Upper lobe of right lung (tissue), 1 donor: ENCODE measurements around the gene APBA2. TPM values are rescaled to one million over a fixed set of nuclear protein-coding genes. Genes with fewer than 3 reads are reported as not detected.

Experiments used
- ATAC-seq: fragments of 200-7000 bp; cut with Tn5 transposase; one replicate; pipeline ENCODE4 v1.9.1; 2020; ENCODE audit warnings: mild to moderate bottlenecking, moderate library complexity
- DNase-seq: peaks from one replicate; pipeline ENCODE4 v3.0.0-alpha.2; 2020
- H3K27ac ChIP-seq: fragments of 200-600 bp; one replicate; pipeline ENCODE4 v1.8.0; 2022
- H3K27me3 ChIP-seq: fragments of 200-600 bp; one replicate; pipeline ENCODE4 v1.8.0; 2022; ENCODE audit warnings: mild to moderate bottlenecking
- H3K36me3 ChIP-seq: fragments of 200-600 bp; one replicate; pipeline ENCODE4 v1.8.0; 2022
- H3K4me1 ChIP-seq: fragments of 200-600 bp; one replicate; pipeline ENCODE4 v1.8.0; 2022
- H3K4me3 ChIP-seq: fragments of 200-600 bp; one replicate; pipeline ENCODE4 v1.8.0; 2022; ENCODE audit warnings: mild to moderate bottlenecking
- H3K9me3 ChIP-seq: fragments of 200-600 bp; one replicate; pipeline ENCODE4 v1.8.0; 2022
- intact Hi-C: fragments of 100-400 bp; cut with DNase I; formaldehyde crosslinking; loops from one replicate; pipeline ENCODE4 v1.11.0; 2022
- total RNA-seq: library from RNA; stranded (reverse); fragmentation: NEBNext Ultra II Directional; extraction: Animal tissue kit (Norgen Biotek cat#: 25700); gene quantifications from one replicate; pipeline ENCODE4 v1.2.1, GENCODE V29; 2021
- TF ChIP-seq, protein P1 (sequence below): fragments of 200-600 bp; IDR thresholded peaks from one replicate; pipeline ENCODE4 v1.8.0; 2022; ENCODE audit warnings: antibody characterized with exemption
- donor health status: DM: no; HTN: yes; CAD: no; lungs with severe emphysema.

The APBA2 gene
- total RNA-seq, 1 donor from 2014 or later, result 4.2 TPM

DNA sequence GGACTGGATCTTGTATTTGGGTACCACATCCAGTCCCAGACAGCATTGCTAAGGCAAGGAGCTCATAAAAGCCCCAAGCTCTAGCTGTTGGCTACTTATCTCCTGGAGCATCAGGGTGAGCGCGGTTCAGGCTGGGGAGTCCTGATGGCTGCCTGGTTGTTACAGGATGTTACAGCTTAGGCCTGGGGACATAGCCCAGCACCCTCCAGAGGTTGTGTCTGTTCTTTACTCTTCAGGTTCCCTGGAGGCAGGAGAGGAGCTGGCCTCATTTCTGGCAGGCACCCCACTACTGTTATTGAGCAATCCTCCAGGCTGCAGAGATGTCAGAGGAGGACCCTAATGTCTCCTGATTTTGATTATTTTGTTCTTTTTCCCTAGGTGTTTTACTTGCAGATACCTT, 26.6 kb downstream of the APBA2 start:
- ATAC-seq, result no peak
- Histone ChIP-seq H3K27me3 (no peaks in the 10 kb centered on the region), H3K4me3 (no peak overlapping the region), H3K9me3 (no peaks in the 10 kb centered on the region), H3K27ac (no peak overlapping the region), H3K4me1 (no peaks in the 10 kb centered on the region), H3K36me3 (no peaks in the 10 kb centered on the region)
- TF ChIP-seq, protein P1, sequence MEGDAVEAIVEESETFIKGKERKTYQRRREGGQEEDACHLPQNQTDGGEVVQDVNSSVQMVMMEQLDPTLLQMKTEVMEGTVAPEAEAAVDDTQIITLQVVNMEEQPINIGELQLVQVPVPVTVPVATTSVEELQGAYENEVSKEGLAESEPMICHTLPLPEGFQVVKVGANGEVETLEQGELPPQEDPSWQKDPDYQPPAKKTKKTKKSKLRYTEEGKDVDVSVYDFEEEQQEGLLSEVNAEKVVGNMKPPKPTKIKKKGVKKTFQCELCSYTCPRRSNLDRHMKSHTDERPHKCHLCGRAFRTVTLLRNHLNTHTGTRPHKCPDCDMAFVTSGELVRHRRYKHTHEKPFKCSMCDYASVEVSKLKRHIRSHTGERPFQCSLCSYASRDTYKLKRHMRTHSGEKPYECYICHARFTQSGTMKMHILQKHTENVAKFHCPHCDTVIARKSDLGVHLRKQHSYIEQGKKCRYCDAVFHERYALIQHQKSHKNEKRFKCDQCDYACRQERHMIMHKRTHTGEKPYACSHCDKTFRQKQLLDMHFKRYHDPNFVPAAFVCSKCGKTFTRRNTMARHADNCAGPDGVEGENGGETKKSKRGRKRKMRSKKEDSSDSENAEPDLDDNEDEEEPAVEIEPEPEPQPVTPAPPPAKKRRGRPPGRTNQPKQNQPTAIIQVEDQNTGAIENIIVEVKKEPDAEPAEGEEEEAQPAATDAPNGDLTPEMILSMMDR, result no peak
- intact Hi-C loops, result no loop called here
- peak; percentile 26 for DNase-seq

DNA sequence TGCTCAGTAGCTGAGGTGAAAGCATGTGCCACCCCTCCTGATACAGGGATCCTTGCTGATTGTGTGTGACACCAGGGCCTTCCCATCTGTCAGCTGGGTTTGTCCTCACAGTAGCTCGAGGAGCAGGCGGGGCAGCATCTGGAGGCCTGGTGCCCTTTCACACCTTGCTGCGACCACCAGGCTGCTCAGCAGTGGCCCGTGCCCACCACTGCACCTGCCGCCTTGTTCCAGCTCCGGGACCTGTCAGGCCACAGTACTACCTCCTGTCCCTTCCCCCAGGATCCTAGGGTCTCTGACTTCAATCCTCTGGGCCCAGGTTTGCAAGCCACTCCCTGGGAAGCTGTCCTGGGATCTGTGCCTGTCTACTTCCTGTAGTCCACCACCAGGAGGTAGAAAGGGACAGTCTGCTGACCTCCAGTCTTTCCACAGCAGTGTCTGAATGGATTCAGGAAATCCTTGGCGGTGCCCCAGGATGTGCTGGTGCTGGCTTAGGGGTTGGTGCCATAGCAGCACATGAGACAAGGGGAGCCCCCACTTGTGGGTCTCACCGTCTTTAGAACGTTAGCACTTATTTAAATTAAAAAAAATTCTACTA, 27.5 kb downstream of the APBA2 start:
- DNase-seq, result peak; percentile 48
- ATAC-seq, result no peak
- Histone ChIP-seq H3K4me1 (no peaks in the 10 kb centered on the region), H3K9me3 (no peaks in the 10 kb centered on the region), H3K27ac (no peak overlapping the region), H3K4me3 (no peak overlapping the region), H3K27me3 (no peaks in the 10 kb centered on the region), H3K36me3 (no peaks in the 10 kb centered on the region)
- TF ChIP-seq, protein P1, result no peak
- intact Hi-C loops, result no loop called here

DNA sequence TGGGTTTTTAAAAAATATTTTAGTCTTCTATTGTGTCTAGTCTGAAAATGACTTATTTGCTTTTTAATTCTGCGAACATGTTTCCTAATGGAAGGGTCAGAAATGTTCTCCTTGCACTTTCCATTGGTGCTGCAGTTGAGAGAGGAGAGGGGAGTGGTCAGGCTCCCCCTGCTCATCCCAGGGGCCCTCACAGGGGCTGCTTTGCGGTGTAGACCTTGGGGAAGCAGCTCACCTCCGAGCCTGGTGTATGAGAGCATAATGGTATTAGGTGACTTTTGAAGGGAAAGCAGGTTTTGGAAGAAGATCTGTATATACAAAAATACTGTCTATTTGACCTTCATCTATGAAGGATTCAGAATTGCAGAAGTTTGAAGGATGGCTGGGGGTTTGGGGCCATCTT, 28.3 kb downstream of the APBA2 start:
- no peak for ATAC-seq
- H3K4me1 ChIP-seq, result no peaks in the 10 kb centered on the region
- no peaks in the 10 kb centered on the region for H3K9me3 ChIP-seq
- peak; percentile 54 for DNase-seq
- no peaks in the 10 kb centered on the region for H3K36me3 ChIP-seq
- TF ChIP-seq, protein P1, result no peak
- intact Hi-C loops, result no loop called here
- H3K4me3 ChIP-seq, result no peak overlapping the region
- no peak overlapping the region for H3K27ac ChIP-seq
- H3K27me3 ChIP-seq, result no peaks in the 10 kb centered on the region

DNA sequence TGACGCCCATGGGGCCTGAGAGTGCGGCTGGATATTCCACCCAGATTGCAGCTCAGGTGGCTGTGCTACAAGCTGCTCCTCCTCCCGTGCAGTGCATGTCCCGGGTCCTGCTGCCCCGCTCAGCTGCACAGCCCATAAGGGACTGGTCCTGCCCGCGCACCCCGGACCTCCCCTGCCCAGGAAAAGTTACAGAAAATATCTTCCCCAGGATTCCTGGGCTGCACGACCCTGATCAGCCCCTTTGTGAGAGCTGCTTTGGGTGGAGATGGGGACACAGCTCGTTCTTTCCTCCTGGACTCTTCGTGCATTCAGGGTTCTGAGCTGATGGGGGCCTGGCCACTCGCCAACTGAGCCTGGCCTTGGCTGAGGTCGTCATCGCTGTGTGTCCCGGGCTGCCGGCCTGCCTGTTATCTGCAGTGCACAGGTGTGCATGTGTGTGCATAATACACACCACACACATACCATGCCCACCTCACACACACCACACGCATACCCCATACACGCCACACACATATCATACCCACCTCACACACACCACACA, 28.8 kb downstream of the APBA2 start:
- Histone ChIP-seq H3K9me3 (no peaks in the 10 kb centered on the region), H3K27me3 (no peaks in the 10 kb centered on the region), H3K27ac (no peak overlapping the region), H3K4me1 (no peaks in the 10 kb centered on the region), H3K4me3 (no peak overlapping the region), H3K36me3 (no peaks in the 10 kb centered on the region)
- TF ChIP-seq, protein P1, result no peak
- DNase-seq (peak; percentile 46), ATAC-seq (no peak)
- intact Hi-C loops, result no loop called here

DNA sequence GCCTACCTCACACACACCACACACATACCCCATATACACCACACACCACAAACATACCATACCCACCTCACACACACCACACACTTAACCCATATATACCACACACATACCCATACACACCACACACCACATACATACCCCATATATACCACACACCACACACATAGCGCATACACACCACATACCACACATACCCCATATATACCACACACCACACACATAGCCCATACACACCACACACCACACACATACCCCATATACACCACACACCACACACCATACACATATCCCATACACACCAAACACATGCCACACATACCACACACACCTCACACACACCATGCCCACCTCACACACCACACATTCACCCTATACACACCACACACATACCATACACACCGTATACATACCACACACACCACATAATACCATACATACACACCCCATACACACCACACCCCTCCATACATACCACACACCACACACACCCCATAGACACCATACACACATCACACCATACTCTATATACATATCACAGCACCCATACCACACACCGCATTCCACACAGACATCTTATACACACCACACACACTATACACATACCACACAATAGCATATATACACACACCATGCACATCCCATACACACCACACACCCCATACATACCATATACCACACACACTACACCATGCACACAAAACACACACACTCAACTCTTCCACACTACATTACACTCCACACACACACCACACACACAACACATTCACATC, 29.5 kb downstream of the APBA2 start:
- TF ChIP-seq, protein P1, result no peak
- ATAC-seq, result peak; percentile 55
- no peaks in the 10 kb centered on the region for H3K27me3 ChIP-seq
- H3K4me1 ChIP-seq, result no peaks in the 10 kb centered on the region
- intact Hi-C loops, result no loop called here
- no peak overlapping the region for H3K4me3 ChIP-seq
- H3K9me3 ChIP-seq, result no peaks in the 10 kb centered on the region
- DNase-seq, result no peak
- no peaks in the 10 kb centered on the region for H3K36me3 ChIP-seq
- no peak overlapping the region for H3K27ac ChIP-seq
